PC-3 (cell line): ENCODE results near the gene C16orf78.

Experiments used
- EZH2 ChIP-seq: fragments of 300-600 bp; sonication (generic); IDR thresholded peaks from one replicate; pipeline ENCODE4 v1.6.1; 2017; ENCODE audit warnings: antibody characterized with exemption, mild to moderate bottlenecking, low read length; ENCODE audit not compliant: unreplicated experiment
- TF ChIP-seq, protein P1 (sequence below): fragments of 300-600 bp; sonication (generic); conservative IDR thresholded peaks from 2 replicates; pipeline ENCODE4 v1.5.1; 2017; ENCODE audit warnings: antibody characterized with exemption, low read depth, mild to moderate bottlenecking, low read length

DNA sequence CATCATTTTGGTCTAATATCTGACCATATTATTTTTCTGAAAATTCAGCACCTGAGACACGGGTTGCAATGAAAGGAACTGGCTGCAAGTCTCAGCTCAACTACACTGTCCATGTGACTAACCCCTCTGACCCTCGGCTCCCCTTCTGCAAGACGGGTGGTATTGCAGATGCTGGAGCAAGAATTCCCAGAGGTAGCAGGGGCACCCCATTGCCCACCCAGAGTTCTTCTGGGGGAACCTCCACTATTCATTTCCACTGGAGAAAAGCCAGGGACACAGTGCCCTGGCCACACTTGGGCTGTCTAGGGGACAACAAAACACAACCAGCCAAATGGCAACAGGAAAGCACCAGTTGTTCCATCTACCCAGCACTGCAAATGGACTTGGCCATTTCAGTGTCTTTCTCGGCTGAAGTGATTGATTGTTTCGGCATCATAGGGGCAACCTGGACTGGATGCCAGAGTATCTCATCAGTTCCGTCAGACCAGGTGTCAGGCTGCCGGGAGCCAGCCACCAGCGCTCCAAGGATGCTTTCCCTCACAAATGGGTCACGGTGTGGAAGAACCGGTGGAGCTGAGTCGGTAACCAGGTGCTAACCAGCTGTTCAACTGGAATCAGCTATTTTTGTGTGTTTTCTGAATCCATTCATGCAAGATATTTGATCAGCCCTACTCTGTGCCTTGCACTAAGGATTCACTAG lies 58.1 kb downstream of the C16orf78 start:
- TF ChIP-seq, protein P1, sequence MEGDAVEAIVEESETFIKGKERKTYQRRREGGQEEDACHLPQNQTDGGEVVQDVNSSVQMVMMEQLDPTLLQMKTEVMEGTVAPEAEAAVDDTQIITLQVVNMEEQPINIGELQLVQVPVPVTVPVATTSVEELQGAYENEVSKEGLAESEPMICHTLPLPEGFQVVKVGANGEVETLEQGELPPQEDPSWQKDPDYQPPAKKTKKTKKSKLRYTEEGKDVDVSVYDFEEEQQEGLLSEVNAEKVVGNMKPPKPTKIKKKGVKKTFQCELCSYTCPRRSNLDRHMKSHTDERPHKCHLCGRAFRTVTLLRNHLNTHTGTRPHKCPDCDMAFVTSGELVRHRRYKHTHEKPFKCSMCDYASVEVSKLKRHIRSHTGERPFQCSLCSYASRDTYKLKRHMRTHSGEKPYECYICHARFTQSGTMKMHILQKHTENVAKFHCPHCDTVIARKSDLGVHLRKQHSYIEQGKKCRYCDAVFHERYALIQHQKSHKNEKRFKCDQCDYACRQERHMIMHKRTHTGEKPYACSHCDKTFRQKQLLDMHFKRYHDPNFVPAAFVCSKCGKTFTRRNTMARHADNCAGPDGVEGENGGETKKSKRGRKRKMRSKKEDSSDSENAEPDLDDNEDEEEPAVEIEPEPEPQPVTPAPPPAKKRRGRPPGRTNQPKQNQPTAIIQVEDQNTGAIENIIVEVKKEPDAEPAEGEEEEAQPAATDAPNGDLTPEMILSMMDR: no peak
- TF ChIP-seq EZH2: no peak
